Pulmonary artery endothelial cell (primary cell): ENCODE data around the gene PIH1D1. TPM values are rescaled to one million over a fixed set of nuclear protein-coding genes. Genes with fewer than 3 reads are reported as not detected.
"Not testable (repeated sequence)": the region's sequence is repeated elsewhere in the genome, so short reads cannot be mapped to it uniquely, and the experiment has no call there.

ENCODE experiments used
- DNase-seq: peaks from one replicate; pipeline ENCODE4 v3.0.0-alpha.2; 2011; ENCODE audit warnings: low read depth, low spot score
- total RNA-seq: library from RNA; depleted of rRNA; stranded (reverse); fragments of >200 nt; gene quantifications from 2 replicates; pipeline ENCODE4 v1.2.3, GENCODE V29; 2014

Gene PIH1D1
- total RNA-seq, 1 donor from 2014 or later, result 170 TPM

- DNase-seq, result no peak
Observed at GRCh38 chr19:49481020-49481683, 29.5 kb upstream of the PIH1D1 start.

- DNase-seq, result no peak
Observed at GRCh38 chr19:49479975-49480628, 28.5 kb upstream of the PIH1D1 start.

GRCh38 chr19:49475995-49476880 is 24.6 kb upstream of the PIH1D1 start:
- no peak for DNase-seq

GRCh38 chr19:49475191-49475917 is 23.7 kb upstream of the PIH1D1 start:
- no peak for DNase-seq

- DNase-seq, result no peak
Observed at GRCh38 chr19:49474542-49474924, 22.9 kb upstream of the PIH1D1 start.

- DNase-seq, result no peak
Observed at GRCh38 chr19:49473868-49474541, 22.4 kb upstream of the PIH1D1 start, which contains the start of gene FLT3LG. FLT3LG (plus strand) TSS chr19:49474215; CDS start chr19:49474640, 425 bp downstream.

GRCh38 chr19:49473501-49473867 is 21.9 kb upstream of the PIH1D1 start:
- not testable (repeated sequence) for DNase-seq

- no peak for DNase-seq
Observed at GRCh38 chr19:49472936-49473335, 21.3 kb upstream of the PIH1D1 start.

- no peak for DNase-seq
Observed at GRCh38 chr19:49470615-49470978, 19.0 kb upstream of the PIH1D1 start.

- DNase-seq, result no peak
Observed at GRCh38 chr19:49469828-49470614, 18.4 kb upstream of the PIH1D1 start.

GRCh38 chr19:49468746-49469447 is 17.3 kb upstream of the PIH1D1 start:
- DNase-seq, result no peak

GRCh38 chr19:49468199-49468598 is 16.6 kb upstream of the PIH1D1 start:
- no peak for DNase-seq

- DNase-seq, result no peak
Observed at GRCh38 chr19:49465371-49465770, 13.8 kb upstream of the PIH1D1 start.

- no peak for DNase-seq
Observed at GRCh38 chr19:49463960-49464740, 12.5 kb upstream of the PIH1D1 start.

- no peak for DNase-seq
Observed at GRCh38 chr19:49462492-49462891, 10.9 kb upstream of the PIH1D1 start.

- no peak for DNase-seq
Observed at GRCh38 chr19:49461656-49462055, 10.0 kb upstream of the PIH1D1 start.

GRCh38 chr19:49461130-49461529 is 9.5 kb upstream of the PIH1D1 start:
- not testable (repeated sequence) for DNase-seq

- no peak for DNase-seq
Observed at GRCh38 chr19:49459388-49459787, 7.8 kb upstream of the PIH1D1 start.

- DNase-seq, result no peak
Observed at GRCh38 chr19:49458567-49458903, 6.9 kb upstream of the PIH1D1 start.
